GM21423 (cell line): ENCODE data around the gene LRIG3.
"Not testable (repeated sequence)": the region's sequence is repeated elsewhere in the genome, so short reads cannot be mapped to it uniquely, and the experiment has no call there.

ENCODE experiments used
- ATAC-seq: cut with Tn5 transposase; IDR thresholded peaks from one replicate; pipeline ENCODE4 v1.9.1; 2021; ENCODE audit warnings: mild to moderate bottlenecking, moderate library complexity; ENCODE audit not compliant: unreplicated experiment

Gene LRIG3

DNA sequence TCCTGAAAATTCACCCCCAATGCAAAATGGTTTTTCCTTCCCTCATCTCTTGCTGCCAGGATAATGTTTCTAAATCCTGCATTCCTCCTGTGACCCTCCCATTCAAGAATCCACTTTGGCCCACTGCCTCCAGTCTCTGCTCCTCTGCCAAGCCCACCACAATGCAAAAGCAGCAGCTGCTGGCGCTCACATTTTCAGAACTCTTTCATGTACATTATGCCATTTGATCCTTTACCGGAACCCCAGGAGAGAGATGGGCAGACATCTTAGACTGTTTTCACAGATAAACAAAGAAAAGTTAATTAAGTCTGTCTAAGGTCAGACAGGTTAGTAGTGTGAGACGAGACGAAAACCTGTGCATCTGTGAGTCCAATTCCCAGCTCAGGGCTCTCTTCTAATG, 12.9 kb downstream of the LRIG3 start:
- ATAC-seq, result no peak

DNA sequence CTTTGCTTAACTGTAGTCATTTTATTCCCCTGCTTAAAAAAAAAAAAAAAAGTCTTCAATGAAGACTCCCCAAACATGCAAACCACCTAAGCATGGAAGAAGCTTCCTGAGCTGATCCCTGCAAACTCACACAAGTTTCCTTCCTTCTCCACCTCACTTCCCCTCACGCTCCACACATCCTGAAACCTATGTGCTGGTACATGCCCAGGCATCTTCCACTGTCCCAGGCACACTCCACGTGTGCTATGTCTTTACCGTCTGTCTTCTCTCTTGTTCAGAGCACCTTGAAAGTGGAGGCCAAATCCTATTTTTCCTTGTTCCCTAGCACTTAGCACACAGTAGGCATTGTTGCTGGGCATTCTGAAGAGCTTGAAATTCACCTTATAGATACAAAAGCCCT, 13.4 kb downstream of the LRIG3 start:
- no peak for ATAC-seq

DNA sequence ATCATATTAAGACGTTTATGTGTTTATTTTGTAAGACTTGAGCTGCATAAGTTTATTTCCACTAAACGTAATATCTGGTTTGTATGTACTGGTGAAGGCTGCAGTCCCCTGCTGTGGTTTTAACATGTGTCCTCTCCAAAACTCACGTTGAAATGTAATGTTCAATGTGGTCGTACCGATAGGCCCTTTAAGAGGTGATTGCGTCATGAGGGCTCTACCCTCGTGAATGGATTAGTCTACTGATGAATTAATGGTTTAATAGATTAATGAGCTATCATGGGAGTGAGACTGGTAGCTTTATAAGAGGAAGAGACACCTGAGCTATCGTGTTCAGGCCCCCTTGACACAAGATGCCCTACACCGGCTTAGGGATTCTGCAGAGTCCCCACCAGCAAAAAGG, 14.9 kb downstream of the LRIG3 start:
- no peak for ATAC-seq

DNA sequence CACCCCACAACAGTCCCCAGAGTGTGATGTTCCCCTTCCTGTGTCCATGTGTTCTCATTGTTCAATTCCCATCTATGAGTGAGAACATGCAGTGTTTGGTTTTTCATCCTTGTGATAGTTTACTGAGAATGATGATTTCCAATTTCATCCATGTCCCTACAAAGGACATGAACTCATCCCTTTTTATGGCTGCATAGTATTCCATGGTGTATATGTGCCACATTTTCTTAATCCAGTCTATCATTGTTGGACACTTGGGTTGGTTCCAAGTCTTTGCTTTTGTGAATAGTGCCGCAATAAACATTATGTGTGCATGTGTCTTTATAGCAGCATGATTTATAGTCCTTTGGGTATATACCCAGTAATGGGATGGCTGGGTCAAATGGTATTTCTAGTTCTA, 17.6 kb downstream of the LRIG3 start:
- ATAC-seq, result not testable (repeated sequence)

DNA sequence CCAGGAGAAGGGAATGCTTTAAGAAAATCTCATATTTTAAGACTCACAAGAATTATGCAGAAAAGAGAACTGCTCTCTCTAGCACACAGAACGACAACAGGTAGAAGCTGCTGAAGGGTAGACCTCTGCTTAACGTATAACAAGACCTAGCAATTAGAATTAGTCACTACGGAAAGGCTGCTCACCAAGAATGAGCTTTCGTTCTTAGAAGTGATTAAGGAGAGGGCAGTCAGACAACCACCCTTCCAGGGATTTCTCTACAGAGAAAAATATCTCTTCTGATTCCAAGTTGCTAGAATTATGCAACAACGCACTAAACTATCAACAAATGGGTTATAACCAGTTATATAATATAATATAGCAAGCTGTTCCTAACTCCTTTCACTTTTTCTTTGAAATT, 18.6 kb downstream of the LRIG3 start:
- no peak for ATAC-seq

DNA sequence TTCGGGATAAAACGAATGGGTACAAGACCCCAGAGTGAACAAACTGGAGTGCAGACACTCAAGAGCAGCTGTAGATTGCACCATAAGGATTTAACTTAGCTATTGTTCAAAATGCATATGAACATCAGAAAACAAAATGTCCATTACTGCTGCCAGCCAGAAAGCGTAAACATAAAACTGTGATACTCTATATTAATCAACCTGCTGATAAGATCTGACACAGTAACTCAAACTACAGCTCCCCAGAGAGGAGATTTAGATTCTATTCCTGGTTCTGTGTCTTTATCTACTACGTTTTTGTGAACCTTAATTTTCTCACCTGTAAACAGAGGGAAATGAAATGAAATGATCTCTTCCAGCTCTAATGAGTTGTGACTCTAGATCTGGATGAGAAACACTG, 22.3 kb downstream of the LRIG3 start:
- no peak for ATAC-seq

DNA sequence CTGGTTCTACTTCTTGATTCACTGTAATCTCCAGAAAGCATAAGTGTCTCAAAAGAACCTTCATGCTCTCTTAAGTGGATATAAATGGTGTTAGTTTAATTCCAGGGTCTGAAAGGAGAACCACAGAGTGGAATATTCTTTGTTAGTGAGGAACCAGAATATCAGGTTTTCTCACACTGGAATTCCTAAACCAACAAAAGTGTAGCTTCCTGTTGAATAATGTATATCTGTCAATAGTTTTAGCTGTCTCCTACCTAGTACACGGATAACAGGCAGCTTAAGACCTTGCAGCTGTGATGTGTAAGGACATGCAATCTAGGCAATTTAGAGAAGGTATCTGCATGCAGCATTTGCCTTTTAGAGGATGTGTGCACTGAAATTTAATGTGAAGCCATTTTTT, 24.0 kb downstream of the LRIG3 start:
- no peak for ATAC-seq

DNA sequence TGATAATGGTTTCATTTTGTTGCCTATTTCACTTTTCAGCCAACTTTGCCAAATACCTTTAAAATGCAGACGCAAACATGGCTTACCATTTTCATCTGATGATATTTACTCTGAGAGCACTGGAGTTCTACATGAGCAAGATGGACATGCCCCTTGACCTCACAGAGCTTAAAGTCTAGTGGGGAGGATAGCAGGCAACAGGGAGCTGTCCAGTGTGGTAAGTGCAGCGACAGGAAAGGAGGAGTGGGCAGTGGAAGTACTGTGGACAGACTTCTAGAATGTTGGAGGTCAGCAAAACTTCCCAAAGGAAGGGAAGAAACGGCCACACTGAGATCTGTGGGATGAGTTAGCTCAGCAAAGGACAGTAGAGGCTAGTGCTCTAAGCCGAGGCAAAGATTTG, 25.3 kb downstream of the LRIG3 start:
- ATAC-seq, result no peak

DNA sequence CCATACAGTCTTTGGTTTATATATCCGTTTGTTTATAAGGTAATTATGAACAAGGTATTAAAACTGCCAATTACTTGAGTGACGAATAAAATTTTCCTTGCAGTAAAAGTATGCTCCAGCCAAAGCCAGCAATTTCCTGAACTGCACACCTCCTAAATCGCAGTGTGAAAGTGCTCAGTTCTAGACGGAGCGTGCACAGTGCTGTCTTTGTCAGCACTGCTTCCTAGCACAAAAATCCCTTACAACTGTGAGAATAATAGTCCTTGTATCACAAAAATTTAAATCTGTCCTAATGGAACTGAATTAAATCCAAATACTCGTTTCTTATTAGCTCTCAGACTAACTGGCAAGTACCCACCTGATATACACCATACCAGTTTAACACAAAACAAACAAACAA, 26.3 kb downstream of the LRIG3 start:
- ATAC-seq, result no peak

DNA sequence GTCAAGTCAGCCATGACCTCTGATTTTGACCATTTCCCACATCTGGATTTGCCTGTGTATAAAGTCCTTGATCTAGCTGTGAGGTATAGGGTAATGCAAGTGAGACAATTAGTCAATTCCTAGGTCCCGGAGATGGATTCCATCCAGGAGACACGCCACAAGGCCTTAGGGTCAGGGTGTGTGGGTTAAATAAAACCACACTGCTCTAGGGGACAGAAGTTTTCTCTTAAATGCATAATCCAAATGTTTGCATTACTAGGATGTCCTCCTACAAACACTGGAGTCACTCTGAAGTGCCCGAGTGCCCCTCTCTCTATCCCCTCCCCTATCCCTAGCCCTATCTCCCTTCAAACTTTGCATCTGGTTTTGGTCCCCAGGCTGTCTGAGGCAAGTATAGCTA, 26.8 kb downstream of the LRIG3 start:
- no peak for ATAC-seq

DNA sequence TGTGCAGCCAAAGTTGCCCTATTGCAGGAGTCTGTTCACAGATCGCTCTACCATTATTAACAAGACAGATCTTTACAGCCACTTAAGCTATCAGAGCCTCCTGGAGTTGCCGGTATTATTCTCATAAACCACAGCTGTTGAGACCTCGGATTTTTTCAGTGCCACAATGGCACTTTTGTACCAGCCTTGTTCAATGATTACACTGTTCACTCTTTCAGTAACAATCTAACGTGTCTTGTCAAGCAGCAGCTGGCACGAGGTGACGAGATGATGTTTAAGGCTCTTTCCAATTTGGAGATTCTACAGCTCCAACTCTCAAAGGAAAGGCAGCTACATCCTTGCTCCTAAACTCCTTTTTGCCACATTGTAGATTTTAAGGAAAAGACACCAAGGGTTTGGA, 30.7 kb downstream of the LRIG3 start:
- ATAC-seq, result no peak

DNA sequence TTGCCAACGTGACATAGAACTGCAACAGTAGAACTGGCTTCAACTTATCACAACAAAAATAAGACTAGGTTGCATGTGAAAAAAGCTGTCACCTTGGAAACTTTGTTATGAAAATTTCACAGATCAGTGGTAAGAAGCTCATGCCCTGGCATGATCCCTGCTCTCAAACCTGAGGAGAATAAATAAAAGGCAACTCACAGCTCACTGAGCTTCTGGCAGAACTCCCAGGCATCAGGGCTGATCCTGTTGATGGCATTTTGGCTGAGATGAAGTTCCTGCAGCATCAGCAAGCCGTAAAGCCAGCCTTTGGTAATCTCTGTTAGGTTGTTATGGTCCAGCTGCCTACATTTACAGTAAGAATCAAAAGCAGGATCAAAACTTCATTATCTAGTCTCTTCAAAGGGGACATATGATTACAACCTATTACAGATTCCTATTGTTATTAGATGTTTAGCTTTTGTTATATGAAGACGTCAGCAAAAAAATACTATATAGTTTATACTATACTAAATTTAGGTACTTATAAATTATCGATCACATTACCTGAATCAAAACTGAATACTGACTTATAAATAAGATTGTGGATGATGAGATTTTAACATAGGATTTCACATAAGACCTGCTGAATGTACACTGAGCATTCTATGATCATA, 32.0 kb downstream of the LRIG3 start:
- ATAC-seq, result no peak

DNA sequence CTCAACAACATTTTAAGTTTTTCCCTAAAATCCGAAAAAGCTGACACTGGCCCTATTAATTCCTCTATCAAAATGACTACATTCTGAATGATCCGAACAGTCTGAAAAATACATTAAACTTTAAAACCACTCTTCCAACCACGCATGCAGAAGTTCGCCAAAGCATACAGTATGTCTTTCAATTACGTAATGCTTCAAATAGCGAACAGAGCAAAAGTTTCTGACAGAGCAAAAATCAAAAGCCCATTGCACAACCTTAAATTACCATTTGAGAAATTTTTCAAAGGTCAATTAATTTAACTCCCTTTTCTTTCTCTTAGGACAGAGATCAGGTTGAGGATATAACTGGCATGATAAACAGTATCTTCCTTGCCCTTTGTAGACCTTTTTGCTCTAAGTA, 33.2 kb downstream of the LRIG3 start:
- ATAC-seq, result no peak

DNA sequence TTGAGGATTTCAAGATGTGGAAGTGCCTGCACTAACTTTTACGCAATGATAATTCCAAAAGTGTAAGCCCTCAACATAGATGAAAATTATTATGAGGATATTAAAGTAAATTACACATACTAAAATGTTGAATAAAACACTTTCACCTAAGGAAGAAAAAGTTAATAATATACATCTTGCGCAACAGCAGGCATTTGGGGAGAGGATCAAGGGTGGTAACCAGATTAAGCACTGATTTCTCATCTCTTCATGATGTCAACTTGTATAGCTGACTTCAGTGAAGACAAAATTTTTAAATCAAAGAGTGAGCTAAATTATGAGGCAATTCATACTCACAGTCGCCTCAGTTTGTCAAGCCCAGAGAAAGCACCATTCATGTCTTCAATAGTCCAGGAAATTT, 33.8 kb downstream of the LRIG3 start:
- no peak for ATAC-seq

DNA sequence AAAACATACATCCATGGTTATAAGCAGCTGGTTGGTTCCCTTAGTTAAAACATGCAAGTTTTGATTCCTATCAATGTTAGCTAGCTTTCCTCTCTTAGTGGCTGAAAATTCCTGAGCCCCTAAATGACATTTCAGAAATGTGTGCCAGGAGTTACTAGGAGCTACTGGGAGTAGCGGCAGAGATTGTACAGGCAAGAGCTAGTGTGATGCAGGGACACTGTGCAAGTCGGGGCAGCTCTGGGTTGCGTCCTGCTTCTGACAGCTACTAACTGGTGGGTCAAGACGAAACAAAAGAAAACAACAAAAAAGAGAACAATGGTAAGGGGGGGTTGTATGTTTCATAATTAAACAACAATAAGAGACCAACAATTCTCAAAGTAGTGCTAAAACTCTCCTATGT, 35.4 kb downstream of the LRIG3 start:
- no peak for ATAC-seq

DNA sequence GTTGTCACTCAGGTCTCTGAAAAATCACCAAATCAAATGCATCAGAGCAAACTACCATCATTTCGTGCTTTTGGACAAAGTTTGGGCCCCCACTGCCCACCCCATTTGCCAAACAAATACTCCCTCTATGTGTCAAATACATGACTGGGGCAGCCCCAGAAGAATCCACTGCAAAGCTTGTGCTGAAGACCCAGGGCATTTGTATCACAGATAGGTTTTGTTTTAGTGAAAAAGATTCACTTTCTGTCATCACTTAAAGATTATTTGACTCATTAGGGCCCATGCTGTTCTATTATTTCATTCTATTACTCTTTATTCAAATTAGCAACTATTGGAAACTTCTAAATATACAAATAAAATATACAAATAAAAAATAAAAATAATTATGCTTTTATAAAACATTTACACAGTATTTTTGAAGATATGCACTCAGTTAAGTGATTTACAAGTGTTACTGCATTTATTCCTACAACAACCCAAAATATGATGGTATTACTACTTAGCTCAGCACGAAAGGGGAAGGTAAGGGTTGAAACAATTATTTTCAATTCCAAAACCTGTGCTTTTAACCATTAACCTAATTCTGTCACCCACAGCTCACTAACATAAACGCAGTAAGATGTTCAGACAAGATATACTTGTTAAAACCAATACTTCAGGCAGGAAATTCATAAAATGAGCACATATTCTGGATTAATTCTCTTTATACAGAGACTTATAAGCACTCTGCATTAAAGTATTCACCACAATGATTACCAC, 36.5 kb downstream of the LRIG3 start:
- no peak for ATAC-seq

DNA sequence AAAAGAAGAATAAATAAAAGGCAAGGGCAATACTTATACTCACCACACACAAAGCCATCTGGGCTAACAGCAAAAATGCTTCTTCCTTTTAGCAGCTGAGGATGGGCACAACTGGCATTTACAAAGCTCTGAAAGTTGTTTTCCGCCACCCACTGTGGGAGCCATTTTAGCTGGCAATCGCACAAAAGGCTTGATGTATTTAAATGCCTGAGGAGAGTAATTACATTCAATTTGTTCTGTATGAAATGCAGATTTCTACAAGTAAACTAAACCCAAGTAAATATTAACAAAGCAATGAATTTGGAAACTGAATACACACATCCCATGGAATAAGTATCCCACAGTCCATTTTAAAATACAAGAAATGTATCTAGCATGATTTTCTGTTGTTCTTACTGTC, 37.5 kb downstream of the LRIG3 start:
- no peak for ATAC-seq

DNA sequence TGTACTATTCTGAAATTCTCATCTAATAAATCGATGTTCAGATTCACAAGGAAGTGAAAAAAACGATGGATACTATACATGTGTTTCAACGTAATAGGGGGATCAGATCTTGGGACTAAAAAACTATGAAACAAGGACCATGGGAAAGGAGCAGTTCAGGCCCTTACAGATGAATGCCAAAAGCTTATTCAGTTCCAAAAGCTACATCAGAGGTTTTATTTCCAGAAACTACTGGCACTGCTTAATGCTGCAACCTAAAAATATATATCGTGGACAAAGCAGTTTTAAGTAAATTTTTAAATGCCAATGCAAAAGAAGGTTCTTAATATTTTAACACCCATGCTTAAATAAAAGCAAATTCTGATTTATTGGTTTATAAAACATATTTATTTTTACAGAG, 38.5 kb downstream of the LRIG3 start:
- no peak for ATAC-seq

DNA sequence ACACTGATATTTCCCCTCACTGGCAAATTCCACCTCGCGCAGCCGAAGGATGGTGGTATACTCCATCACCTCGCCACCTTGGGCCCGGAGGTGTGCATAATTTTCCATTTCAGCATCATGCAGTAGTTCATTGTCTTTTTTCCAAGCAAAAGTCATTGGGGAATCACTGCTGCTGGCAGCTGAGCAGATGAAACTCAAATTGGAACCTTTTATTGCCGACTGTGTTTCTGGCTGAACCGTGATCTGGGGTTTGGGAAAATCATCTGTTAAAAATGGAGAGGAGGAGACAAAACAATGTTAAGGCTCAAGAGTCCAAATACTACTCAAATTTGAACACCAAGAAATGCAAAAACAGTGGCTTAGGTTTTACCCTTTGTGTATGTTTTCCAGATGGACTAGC, 39.7 kb downstream of the LRIG3 start:
- no peak for ATAC-seq

DNA sequence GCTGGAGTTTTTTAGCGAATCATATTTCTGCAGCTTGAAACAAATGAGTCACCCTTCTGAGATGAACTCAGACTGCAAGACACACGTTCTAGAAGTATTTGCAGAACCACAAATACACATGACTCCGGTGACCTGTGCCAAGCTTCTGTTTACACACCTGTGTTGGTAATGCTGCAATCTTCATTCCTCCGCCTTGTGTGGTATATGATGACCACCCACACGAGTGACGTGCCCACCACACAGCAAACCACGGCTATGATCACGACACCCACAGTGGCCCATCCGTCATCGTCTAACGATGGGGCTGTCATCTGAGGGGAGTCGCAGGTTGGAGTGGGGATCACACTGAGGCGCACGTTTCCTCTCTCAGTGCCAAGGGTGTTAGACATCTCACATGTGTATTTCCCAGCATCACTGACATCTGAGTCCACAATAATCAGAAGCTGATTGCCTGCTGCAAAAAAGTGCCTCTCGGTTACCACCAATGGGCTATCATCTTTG, 43.0 kb downstream of the LRIG3 start:
- no peak for ATAC-seq

DNA sequence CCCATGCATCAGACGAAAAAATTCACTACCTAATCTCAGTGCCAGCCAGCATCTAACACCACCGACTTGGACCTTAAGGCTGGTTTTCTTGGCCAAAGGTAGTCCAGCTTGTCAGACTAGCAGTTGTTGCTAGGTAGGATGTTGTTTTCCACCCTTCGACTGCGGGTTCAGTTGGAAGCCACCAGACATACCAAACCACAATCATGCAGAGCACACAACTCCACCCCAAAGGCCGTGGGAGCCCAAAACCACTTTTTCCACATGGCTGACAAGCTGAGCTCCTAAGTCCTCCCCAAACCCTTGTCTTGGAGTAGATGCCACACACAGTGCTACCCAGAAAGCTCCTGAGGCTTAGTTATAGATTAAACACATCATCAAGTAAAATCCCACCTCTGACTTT, 46.8 kb downstream of the LRIG3 start:
- ATAC-seq, result no peak

DNA sequence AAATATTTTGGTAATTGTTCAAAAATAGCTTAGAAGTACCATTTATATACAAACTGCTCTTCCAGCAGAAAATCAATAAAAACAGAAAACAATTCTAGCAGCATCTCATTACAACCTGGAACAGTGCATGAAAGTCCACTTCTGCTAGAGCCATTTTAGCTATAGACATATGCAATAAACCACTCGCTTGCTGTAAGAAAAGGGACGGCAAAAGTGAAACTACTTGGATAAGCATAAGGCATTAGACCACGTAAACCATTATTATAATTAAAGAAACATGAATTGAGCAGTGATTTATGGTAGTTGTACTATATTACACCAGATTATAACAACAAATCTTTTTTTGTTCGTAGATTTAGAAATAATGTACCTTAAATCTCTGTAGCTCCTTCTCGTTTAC, 48.7 kb downstream of the LRIG3 start:
- ATAC-seq, result no peak

DNA sequence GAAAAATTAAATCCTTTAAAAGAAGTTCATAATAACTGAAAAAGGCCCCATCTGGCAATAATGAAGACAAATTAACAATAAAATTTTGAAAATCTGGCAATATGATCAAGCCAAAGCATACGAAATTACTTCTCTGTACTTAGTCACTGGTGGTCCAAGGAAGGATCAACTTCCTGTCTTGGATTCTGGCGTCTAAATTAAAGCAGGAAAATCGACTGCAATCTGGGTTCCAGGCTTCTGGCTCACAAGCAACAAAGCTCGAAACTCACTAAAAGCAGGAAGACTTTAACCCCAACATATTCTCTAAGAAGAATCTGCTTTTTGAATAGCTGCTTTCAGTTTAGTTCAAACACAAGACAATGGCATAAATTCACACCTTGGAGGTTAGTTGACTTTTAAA, 49.7 kb downstream of the LRIG3 start:
- ATAC-seq, result no peak
